Measurements from ENCODE around the gene BEGAIN. TPM values are rescaled to one million over a fixed set of nuclear protein-coding genes. Genes with fewer than 3 reads are reported as not detected.

BEGAIN gene
- total RNA-seq, 2 donors from 2014 or later, result 0.91 to 1.3 TPM

GRCh38 chr14:100487304-100487703 is 99.9 kb downstream of the BEGAIN start:
- no peak for TF ChIP-seq CTCF (conservative IDR thresholded peaks at IDR 0.05)
- Histone ChIP-seq H3K36me3 (ENCODE audit: control insufficient read depth, insufficient read depth, low read length) (no peaks in the 10 kb centered on the region), H3K27ac (ENCODE audit: low read depth, low read length) (no peak overlapping the region), H3K9me3 (ENCODE audit: control insufficient read depth, low read length) (no peaks in the 10 kb centered on the region), H3K4me1 (ENCODE audit: control insufficient read depth, insufficient read depth, low read length) (no peaks in the 10 kb centered on the region), H3K9ac (ENCODE audit: extremely low read depth, low read length, poor library complexity, severe bottlenecking) (no peak overlapping the region), H3K27me3 (ENCODE audit: control insufficient read depth, insufficient read depth, low read length, poor library complexity, severe bottlenecking) (no peaks in the 10 kb centered on the region), H3K4me3 (ENCODE audit: low read length) (no peak overlapping the region)
- no peak overlapping the region for H3K27ac Mint-ChIP-seq
- H3K27me3 Mint-ChIP-seq (ENCODE audit: insufficient read depth), result no peaks in the 10 kb centered on the region
- peaks cover 2% of the 10 kb centered on the region for H3K4me1 Mint-ChIP-seq
- H3K36me3 Mint-ChIP-seq (ENCODE audit: low read depth), result no peaks in the 10 kb centered on the region
- no peaks in the 10 kb centered on the region for H3K9me3 Mint-ChIP-seq
- no peak for DNase-seq
- H3K4me3 Mint-ChIP-seq, result no peak overlapping the region

Other genes starting within 250 kb of the BEGAIN start
- gene WDR25, start 210.9 kb downstream of the BEGAIN start, total RNA-seq, result 1 to 10 TPM; 5.8 to 8.0 TPM
- gene DLK1, start 139.5 kb upstream of the BEGAIN start, total RNA-seq, result 100 to 1,000 TPM in 1 of 2 donors, 10 to 100 TPM in 1; 78.3 to 117 TPM
- gene MEG3, start 238.7 kb upstream of the BEGAIN start, total RNA-seq, result 10 to 100 TPM in 1 of 2 donors, 1 to 10 TPM in 1; 5.3 to 15.3 TPM